Measurements from ENCODE around the gene DNAJB11. TPM values are rescaled to one million over a fixed set of nuclear protein-coding genes. Genes with fewer than 3 reads are reported as not detected.

The DNAJB11 gene
- total RNA-seq, 1 experiment from 2014 or later, result 87.9 TPM

DNA sequence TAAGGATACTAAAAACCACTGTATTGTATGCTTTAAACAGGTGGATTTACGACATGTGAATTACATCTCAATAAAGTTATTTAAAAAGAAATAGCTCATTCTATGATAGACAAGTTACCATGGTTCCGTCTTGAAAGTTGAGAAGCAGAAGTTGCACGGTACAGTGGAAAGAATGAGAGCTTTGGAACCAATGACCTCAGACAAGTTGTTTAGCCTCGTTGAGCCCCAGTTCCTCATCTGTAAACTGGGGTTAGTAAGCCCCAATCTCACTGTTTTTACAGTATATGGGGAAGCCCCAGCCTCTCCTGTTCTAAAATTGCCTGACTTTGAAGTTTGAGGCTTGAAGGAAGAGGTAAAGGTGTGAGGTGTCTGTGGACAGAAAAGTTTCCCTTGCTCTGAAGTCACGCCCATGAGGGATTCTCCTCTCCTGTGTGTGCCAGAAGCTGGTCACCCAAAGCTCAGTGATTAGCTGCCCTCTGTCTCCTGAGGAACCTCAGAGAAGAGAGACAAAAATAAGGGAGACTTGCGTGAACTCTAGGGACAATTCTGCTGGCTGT, 36.3 kb upstream of the DNAJB11 start:
- CTCF ChIA-PET, result interaction anchor here (0.5 kb wide), 1 partner anchor 562 kb away, joined by 5 read pairs; no protein-coding TSS in a partner anchor
- BruUV-seq (replicated peaks), result no TSS peak
- H3K9me3 ChIP-seq (ENCODE audit: control insufficient read depth, insufficient read depth, low read depth, low read length), result no peaks in the 10 kb centered on the region
- POLR2A ChIA-PET, result no interaction called here
- H3K4me3 ChIP-seq (ENCODE audit: low read depth in 2 of 2, low read length in 2 of 2), result no peak overlapping the region
- no peak for DNase-seq (ENCODE audit: low read depth, low spot score)
- TF ChIP-seq TCF7L2 (IDR thresholded peaks at IDR 0.05; ENCODE audit: low read depth, low read length) (no peak), SIN3A (IDR thresholded peaks at IDR 0.05; ENCODE audit: borderline replicate concordance, insufficient read depth, low read depth, low read length) (no peak), POLR2AphosphoS5 (IDR thresholded peaks at IDR 0.05; ENCODE audit: low read depth, low read length) (no peak)
- TF ChIP-seq, protein P1, sequence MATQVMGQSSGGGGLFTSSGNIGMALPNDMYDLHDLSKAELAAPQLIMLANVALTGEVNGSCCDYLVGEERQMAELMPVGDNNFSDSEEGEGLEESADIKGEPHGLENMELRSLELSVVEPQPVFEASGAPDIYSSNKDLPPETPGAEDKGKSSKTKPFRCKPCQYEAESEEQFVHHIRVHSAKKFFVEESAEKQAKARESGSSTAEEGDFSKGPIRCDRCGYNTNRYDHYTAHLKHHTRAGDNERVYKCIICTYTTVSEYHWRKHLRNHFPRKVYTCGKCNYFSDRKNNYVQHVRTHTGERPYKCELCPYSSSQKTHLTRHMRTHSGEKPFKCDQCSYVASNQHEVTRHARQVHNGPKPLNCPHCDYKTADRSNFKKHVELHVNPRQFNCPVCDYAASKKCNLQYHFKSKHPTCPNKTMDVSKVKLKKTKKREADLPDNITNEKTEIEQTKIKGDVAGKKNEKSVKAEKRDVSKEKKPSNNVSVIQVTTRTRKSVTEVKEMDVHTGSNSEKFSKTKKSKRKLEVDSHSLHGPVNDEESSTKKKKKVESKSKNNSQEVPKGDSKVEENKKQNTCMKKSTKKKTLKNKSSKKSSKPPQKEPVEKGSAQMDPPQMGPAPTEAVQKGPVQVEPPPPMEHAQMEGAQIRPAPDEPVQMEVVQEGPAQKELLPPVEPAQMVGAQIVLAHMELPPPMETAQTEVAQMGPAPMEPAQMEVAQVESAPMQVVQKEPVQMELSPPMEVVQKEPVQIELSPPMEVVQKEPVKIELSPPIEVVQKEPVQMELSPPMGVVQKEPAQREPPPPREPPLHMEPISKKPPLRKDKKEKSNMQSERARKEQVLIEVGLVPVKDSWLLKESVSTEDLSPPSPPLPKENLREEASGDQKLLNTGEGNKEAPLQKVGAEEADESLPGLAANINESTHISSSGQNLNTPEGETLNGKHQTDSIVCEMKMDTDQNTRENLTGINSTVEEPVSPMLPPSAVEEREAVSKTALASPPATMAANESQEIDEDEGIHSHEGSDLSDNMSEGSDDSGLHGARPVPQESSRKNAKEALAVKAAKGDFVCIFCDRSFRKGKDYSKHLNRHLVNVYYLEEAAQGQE (IDR thresholded peaks at IDR 0.05; ENCODE audit: insufficient read depth in 1 of 2, low read depth in 2 of 2, low read length in 1 of 2), result no peak
- TF ChIP-seq, protein P2, sequence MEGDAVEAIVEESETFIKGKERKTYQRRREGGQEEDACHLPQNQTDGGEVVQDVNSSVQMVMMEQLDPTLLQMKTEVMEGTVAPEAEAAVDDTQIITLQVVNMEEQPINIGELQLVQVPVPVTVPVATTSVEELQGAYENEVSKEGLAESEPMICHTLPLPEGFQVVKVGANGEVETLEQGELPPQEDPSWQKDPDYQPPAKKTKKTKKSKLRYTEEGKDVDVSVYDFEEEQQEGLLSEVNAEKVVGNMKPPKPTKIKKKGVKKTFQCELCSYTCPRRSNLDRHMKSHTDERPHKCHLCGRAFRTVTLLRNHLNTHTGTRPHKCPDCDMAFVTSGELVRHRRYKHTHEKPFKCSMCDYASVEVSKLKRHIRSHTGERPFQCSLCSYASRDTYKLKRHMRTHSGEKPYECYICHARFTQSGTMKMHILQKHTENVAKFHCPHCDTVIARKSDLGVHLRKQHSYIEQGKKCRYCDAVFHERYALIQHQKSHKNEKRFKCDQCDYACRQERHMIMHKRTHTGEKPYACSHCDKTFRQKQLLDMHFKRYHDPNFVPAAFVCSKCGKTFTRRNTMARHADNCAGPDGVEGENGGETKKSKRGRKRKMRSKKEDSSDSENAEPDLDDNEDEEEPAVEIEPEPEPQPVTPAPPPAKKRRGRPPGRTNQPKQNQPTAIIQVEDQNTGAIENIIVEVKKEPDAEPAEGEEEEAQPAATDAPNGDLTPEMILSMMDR (IDR thresholded peaks at IDR 0.05), result no peak
- no peak overlapping the region for H3K27ac ChIP-seq (ENCODE audit: low read length)
- intact Hi-C loops (cut with micrococcal nuclease; ENCODE audit: unreplicated experiment), result no loop called here
- no peaks in the 10 kb centered on the region for H3K36me3 ChIP-seq (ENCODE audit: control insufficient read depth, insufficient read depth, low read length)
- ATAC-seq, result no peak
- in situ Hi-C loops (cut with HindIII; ENCODE audit: low pct_unique_long_range_greater_than_20kb, low sequenced_read_pairs), result no loop called here
- no peaks in the 10 kb centered on the region for H3K4me1 ChIP-seq (ENCODE audit: control insufficient read depth, insufficient read depth, low read length)
- H3K27me3 ChIP-seq (ENCODE audit: control insufficient read depth, insufficient read depth, low read length), result no peaks in the 10 kb centered on the region; the same call in 1 of the 2 replicates

DNA sequence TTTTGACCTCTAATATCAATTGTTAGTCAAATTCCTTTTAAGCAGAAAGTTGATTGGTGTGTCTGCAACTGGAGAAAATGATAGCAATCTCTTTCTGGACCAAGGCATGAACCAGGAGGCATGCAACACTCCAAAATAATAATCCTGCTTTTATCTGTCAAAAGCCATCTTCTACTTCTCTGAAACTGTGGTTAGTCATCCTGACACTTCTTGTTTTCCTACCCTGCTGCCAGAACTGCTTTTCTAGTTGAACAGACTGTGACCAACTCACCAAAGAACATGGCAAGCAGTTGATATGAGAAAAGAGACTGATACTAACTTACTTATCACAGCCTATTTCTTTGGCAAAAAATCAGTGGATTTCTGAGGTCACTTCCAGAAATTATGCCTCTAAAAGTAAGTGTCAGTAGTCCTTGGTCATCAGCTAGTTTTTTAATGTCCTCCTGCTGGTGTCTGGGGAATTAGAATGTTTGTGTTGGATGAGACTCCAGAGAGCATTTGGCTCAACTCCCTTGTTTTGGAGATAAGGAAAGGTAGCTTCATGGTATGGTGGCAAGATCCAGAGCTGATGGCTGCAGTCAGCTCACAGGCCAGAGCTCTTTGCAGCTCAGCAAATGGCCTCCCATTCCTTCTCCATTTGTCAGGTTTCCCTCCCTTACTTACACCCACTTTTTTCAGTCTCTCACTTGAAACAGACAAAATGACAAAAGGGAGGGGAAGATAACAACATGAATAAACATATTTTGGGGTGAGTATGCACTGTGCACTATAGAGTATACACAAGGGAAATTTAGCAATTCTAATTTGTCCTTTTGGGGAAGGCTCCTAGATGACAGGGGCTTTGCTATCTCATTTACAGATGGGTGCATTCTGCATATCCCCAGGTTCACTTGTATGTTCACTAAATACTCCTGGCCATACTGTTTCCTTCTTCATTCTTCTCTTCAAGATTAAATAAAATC, 33.4 kb upstream of the DNAJB11 start:
- intact Hi-C loops (cut with micrococcal nuclease; ENCODE audit: unreplicated experiment) (no loop called here), in situ Hi-C loops (cut with HindIII; ENCODE audit: low pct_unique_long_range_greater_than_20kb, low sequenced_read_pairs) (no loop called here)
- ATAC-seq (no peak), DNase-seq (ENCODE audit: low read depth, low spot score) (no peak)
- ChIA-PET POLR2A (interaction anchor here (0.5 kb wide), 1 partner anchor 238 kb away, joined by 3 read pairs; no protein-coding TSS in a partner anchor), CTCF (no interaction called here)
- no TSS peak for BruUV-seq (replicated peaks)
- Histone ChIP-seq H3K36me3 (ENCODE audit: control insufficient read depth, insufficient read depth, low read length) (no peaks in the 10 kb centered on the region), H3K4me3 (ENCODE audit: low read depth in 2 of 2, low read length in 2 of 2) (no peak overlapping the region), H3K27ac (ENCODE audit: low read length) (no peak overlapping the region), H3K27me3 (ENCODE audit: control insufficient read depth, insufficient read depth, low read length) (no peaks in the 10 kb centered on the region), H3K9me3 (ENCODE audit: control insufficient read depth, insufficient read depth, low read depth, low read length) (no peaks in the 10 kb centered on the region), H3K4me1 (ENCODE audit: control insufficient read depth, insufficient read depth, low read length) (no peaks in the 10 kb centered on the region)
- TF ChIP-seq, protein P2 (IDR thresholded peaks at IDR 0.05), result no peak
- no peak for TF ChIP-seq SIN3A (IDR thresholded peaks at IDR 0.05; ENCODE audit: borderline replicate concordance, insufficient read depth, low read depth, low read length)
- TF ChIP-seq, protein P1 (IDR thresholded peaks at IDR 0.05; ENCODE audit: insufficient read depth in 1 of 2, low read depth in 2 of 2, low read length in 1 of 2), result no peak
- no peak for TF ChIP-seq TCF7L2 (IDR thresholded peaks at IDR 0.05; ENCODE audit: low read depth, low read length)
- TF ChIP-seq POLR2AphosphoS5 (IDR thresholded peaks at IDR 0.05; ENCODE audit: low read depth, low read length), result no peak
